Cardiac fibroblast (primary cell): Measurements from ENCODE around the gene HIPK4.
A peak's percentile ranks its signal among the peaks of the same experiment; 100 is the strongest.

ENCODE experiments used
- DNase-seq, 2 donors: peaks; one replicate each; pipeline versions ENCODE4 v3.0.0 to v3.0.0-alpha.2; 2010; ENCODE audit warnings: low read depth in 2 of 2
- H3K4me3 ChIP-seq, 2 donors: replicated peaks in 1 of 2; 1 replicate in 1 of 2; 2 replicates in 1 of 2; pipeline ENCODE4 v1.5.1; 2011; ENCODE audit warnings: low read depth in 2 of 2, low read length in 2 of 2, mild to moderate bottlenecking in 2 of 2, moderate library complexity in 1 of 2
- TF ChIP-seq, protein P1 (sequence below): IDR thresholded peaks from one replicate; pipeline ENCODE4 v1.5.1; 2011; ENCODE audit warnings: low read depth, mild to moderate bottlenecking, low read length, inconsistent platforms

HIPK4 gene

GRCh38 chr19:40369797-40370196 lies 20.2 kb downstream of the HIPK4 start:
- no peak overlapping the region for H3K4me3 ChIP-seq
- TF ChIP-seq, protein P1, sequence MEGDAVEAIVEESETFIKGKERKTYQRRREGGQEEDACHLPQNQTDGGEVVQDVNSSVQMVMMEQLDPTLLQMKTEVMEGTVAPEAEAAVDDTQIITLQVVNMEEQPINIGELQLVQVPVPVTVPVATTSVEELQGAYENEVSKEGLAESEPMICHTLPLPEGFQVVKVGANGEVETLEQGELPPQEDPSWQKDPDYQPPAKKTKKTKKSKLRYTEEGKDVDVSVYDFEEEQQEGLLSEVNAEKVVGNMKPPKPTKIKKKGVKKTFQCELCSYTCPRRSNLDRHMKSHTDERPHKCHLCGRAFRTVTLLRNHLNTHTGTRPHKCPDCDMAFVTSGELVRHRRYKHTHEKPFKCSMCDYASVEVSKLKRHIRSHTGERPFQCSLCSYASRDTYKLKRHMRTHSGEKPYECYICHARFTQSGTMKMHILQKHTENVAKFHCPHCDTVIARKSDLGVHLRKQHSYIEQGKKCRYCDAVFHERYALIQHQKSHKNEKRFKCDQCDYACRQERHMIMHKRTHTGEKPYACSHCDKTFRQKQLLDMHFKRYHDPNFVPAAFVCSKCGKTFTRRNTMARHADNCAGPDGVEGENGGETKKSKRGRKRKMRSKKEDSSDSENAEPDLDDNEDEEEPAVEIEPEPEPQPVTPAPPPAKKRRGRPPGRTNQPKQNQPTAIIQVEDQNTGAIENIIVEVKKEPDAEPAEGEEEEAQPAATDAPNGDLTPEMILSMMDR: no peak
- no peak for DNase-seq

GRCh38 chr19:40367577-40368434 lies 22.2 kb downstream of the HIPK4 start:
- no peak overlapping the region for H3K4me3 ChIP-seq
- TF ChIP-seq, protein P1: no peak
- no peak for DNase-seq

DNA sequence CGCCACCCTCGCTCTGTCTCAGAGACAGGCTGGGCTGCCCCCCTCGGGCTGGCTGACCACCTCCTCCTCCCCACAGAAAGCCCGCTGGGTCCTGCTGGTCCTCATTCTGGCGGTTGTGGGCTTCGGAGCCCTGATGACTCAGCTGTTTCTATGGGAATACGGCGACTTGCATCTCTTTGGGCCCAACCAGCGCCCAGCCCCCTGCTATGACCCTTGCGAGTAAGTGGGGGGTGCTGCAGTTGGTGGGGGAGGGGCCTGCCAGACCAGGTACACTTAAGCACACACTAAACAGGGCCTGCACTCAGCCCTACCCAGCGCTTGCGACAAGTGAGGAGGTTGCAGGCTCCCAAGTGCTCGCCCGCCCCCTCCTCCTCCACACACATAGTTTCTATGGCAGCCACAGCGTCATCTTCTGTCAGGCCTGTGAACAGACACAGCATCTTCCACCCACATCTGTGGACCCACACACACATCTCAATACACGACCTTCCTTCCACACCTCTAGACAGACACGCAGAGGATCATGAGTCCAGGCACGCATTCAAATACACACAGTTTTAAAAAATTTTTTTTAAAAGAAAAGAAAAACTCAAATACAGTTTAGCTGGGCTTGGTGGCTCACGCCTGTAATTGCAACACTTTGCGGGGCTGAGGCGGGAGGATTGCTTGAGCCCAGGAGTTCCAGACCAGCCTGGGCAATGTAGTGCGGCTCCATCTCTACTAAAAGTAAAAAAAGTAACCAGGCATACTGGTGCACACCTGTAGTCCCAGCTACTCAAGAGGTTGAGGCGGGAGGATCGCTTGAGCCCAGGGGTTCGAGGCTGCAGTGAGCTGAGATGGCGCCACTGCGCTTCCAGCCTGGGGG lies 23.1 kb downstream of the HIPK4 start:
- TF ChIP-seq, protein P1: no peak
- peak overlapping the region in 1 of 2 donors; percentile 51 for H3K4me3 ChIP-seq
- DNase-seq: peak in 1 of 2 donors; percentile 26

DNA sequence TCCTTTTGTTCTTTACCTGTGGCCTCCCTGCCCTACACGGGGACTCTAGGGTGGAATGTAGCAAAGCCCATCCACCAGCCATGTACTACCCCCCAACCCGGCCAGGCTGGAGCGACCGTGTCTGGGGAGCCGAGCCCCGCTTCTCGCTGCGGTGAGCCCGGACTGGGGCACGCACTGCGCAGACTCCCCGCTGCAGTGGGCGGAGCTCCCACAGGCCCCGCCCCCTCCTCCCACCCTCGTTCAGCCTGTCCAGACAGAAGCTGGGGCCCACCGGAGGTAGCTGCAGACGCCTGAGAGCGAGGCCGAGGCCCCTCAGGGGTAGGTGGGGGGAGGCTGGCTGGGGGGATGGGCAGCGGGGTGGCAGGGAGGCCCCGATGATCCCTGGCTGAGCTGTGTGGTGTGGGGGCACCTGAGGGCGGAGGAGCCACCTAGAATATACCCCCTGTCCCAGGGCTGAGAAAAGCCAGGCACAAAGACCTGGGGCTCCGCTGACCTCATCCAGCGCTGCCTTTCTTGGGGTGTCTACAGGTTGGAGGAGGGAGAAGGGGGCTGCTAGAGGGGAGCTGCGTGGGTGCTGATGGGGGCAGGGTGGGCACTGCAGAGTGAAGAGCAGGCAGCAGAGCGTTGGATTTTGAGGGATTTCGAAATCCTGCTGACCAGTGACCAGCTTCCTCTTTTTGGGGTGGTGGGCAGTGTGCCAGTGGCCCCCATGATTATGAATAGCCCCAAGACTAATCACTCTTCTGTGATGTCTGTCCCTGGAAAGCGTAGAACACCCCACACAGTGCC lies 24.2 kb downstream of the HIPK4 start:
- H3K4me3 ChIP-seq: peak overlapping the region; percentile 35 to 51
- TF ChIP-seq, protein P1: no peak
- peak; percentile 42 to 84 for DNase-seq

DNA sequence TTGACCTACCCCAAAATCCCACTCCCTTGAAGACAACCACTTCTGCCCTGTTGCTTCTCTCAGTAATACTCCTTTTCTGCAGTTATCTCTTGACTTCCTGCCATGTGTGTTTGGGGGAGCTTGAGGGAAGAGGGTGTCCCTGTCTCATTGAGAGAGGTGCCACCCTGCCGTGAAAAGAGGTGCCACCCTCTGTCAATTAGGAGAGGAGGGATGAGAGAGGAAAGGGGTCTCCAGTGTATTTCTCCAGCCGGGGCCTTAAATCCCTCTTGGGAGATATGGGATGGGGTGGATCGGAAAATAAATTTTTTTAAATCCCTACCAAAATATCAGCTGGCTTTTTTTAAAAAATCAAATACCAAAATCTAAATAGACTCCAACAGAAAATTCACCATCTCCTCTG lies 25.0 kb downstream of the HIPK4 start:
- DNase-seq: no peak
- TF ChIP-seq, protein P1: no peak
- H3K4me3 ChIP-seq: no peak overlapping the region

DNA sequence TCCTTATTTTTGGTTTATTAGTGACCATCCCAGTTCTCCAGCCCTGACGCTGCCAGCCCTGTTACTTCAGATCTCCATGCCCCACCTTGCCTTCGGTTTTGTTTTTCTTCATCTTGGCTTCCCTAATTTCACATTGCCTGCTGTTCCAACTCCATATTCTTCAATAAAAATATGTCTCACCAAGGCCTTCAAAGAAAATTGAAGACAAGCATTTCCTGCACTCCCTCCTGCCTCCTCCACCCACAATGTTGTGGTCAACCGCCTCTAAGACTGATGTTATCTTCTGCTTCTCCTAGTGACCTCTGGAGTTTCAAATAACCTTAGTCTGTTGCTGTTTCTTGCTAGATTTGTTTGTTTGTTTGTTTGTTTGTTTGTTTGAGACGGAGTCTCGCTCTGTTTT lies 26.9 kb downstream of the HIPK4 start:
- TF ChIP-seq, protein P1: no peak
- no peak overlapping the region for H3K4me3 ChIP-seq
- peak in 1 of 2 donors; percentile 30 for DNase-seq
